H1 (cell line): ENCODE data around the gene CALML5. TPM values are rescaled to one million over a fixed set of nuclear protein-coding genes. Genes with fewer than 3 reads are reported as not detected.

Experiments
- CTCF ChIA-PET: fragments of 300-600 bp; sonication (Branson Sonifier 250); formaldehyde crosslinking; loops from one replicate; lab custom pipeline; 2021; ENCODE audit not compliant: partially characterized antibody; lab: Charles Lee
- POLR2A ChIA-PET: fragments of 300-600 bp; sonication (Branson Sonifier 250); formaldehyde crosslinking; loops from one replicate; lab custom pipeline; 2021; ENCODE audit warnings: inconsistent platforms; ENCODE audit not compliant: partially characterized antibody; lab: Charles Lee
- DNase-seq, 2 experiments: peaks; one replicate each; pipeline versions ENCODE4 v3.0.0 to v3.0.0-alpha.2; 2010 to 2022; ENCODE audit warnings: low spot score in 2 of 2, low read depth in 1 of 2, mixed read lengths in 1 of 2
- FAIRE-seq: peaks from 2 replicates; lab custom pipeline; 2011; peaks lifted over from hg19 to GRCh38; lab: Jason Lieb, UNC
- H2AFZ ChIP-seq: 2 replicates; pipeline ENCODE4 v1.8.1; 2012; ENCODE audit warnings: low read length, inconsistent platforms
- H2AK5ac ChIP-seq: 2 replicates; pipeline ENCODE4 v1.6.1; 2013; ENCODE audit warnings: low read depth, low read length
- H2BK120ac ChIP-seq: replicated peaks from 2 replicates; pipeline ENCODE3; 2013; ENCODE audit warnings: low read depth, low read length, inconsistent platforms
- H2BK12ac ChIP-seq: 2 replicates; pipeline ENCODE4 v1.6.1; 2013; ENCODE audit warnings: low read depth, low read length
- H2BK15ac ChIP-seq: 2 replicates; pipeline ENCODE4 v1.6.1; 2013; ENCODE audit warnings: low read length
- H2BK20ac ChIP-seq: 2 replicates; pipeline ENCODE4 v1.6.1; 2013; ENCODE audit warnings: low read length
- H2BK5ac ChIP-seq: 2 replicates; pipeline ENCODE4 v1.6.1; 2013; ENCODE audit warnings: low read depth, low read length
- H3K14ac ChIP-seq: 2 replicates; pipeline ENCODE4 v1.6.1; 2013; ENCODE audit warnings: inconsistent platforms; ENCODE audit not compliant: insufficient read length
- H3K18ac ChIP-seq: 2 replicates; pipeline ENCODE4 v1.6.1; 2013; ENCODE audit warnings: low read length; ENCODE audit errors: extremely low read depth
- H3K23ac ChIP-seq: 2 replicates; pipeline ENCODE4 v1.6.1; 2013; ENCODE audit warnings: inconsistent platforms; ENCODE audit not compliant: insufficient read length
- H3K23me2 ChIP-seq: 2 replicates; pipeline ENCODE4 v1.6.1; 2013; ENCODE audit warnings: low read depth, low read length
- H3K27ac ChIP-seq: 2 replicates; pipeline ENCODE4 v1.6.1; 2011; ENCODE audit warnings: low read depth, low read length, inconsistent platforms
- H3K27me3 ChIP-seq, 4 experiments: replicated peaks in 1 of 4; 1 replicate in 1 of 4; 2 replicates in 3 of 4; pipeline versions ENCODE4 v1.6.1 to v1.8.1; 2011 to 2013; ENCODE audit warnings: low read length in 3 of 4, mild to moderate bottlenecking in 3 of 4, inconsistent platforms in 2 of 4, mixed read lengths in 2 of 4, moderate library complexity in 1 of 4; ENCODE audit not compliant: control insufficient read depth in 3 of 4, insufficient read depth in 3 of 4; ENCODE audit errors: extremely low read depth in 1 of 4
- H3K36me3 ChIP-seq, 4 experiments: 2 replicates each; pipeline versions ENCODE4 v1.6.1 to v1.8.1; 2011 to 2013; ENCODE audit warnings: mild to moderate bottlenecking in 4 of 4, low read length in 3 of 4, moderate library complexity in 2 of 4, control low read depth in 1 of 4, inconsistent platforms in 1 of 4; ENCODE audit not compliant: insufficient read depth in 4 of 4, control insufficient read depth in 2 of 4
- H3K4ac ChIP-seq: replicated peaks from 2 replicates; pipeline ENCODE3; 2013; ENCODE audit warnings: low read length, low read depth, mixed read lengths, inconsistent platforms; ENCODE audit not compliant: insufficient read length
- H3K4me1 ChIP-seq, 4 experiments: replicated peaks in 1 of 4; 1 replicate in 1 of 4; 2 replicates in 3 of 4; pipeline versions ENCODE4 v1.6.1 to v1.8.1; 2011 to 2013; ENCODE audit warnings: low read length in 3 of 4, inconsistent platforms in 2 of 4, mixed read lengths in 1 of 4; ENCODE audit not compliant: insufficient read depth in 4 of 4, control insufficient read depth in 3 of 4
- H3K4me2 ChIP-seq, 2 experiments: 2 replicates each; pipeline versions ENCODE4 v1.6.1 to v1.8.1; 2011 to 2013; ENCODE audit warnings: low read depth in 2 of 2, low read length in 2 of 2, control low read depth in 1 of 2, inconsistent platforms in 1 of 2, mild to moderate bottlenecking in 1 of 2; ENCODE audit not compliant: insufficient read depth in 1 of 2
- H3K4me3 ChIP-seq, 4 experiments: fragments of 200-600, 300-600 bp in 1 of 4; sonication (generic), shearing (Covaris generic), sonication (Bioruptor Twin) in 1 of 4; 2 replicates each; pipeline versions ENCODE4 v1.5.1 to v1.8.1; 2011 to 2016; ENCODE audit warnings: low read length in 4 of 4, low read depth in 3 of 4, control low read depth in 2 of 4, inconsistent platforms in 2 of 4, mild to moderate bottlenecking in 2 of 4, mixed read lengths in 1 of 4, moderate library complexity in 1 of 4; ENCODE audit not compliant: insufficient read depth in 2 of 4; ENCODE audit errors: extremely low read depth in 1 of 4
- H3K56ac ChIP-seq: replicated peaks from 2 replicates; pipeline ENCODE3; 2013; ENCODE audit warnings: low read depth, mild to moderate bottlenecking, mixed read lengths, low read length, inconsistent platforms; ENCODE audit not compliant: insufficient read length
- H3K79me1 ChIP-seq: 2 replicates; pipeline ENCODE4 v1.6.1; 2013; ENCODE audit warnings: low read depth, low read length, control low read depth
- H3K79me2 ChIP-seq, 2 experiments: 2 replicates each; pipeline versions ENCODE4 v1.6.1 to v1.8.1; 2012 to 2013; ENCODE audit warnings: low read length in 2 of 2, mild to moderate bottlenecking in 2 of 2, inconsistent platforms in 1 of 2; ENCODE audit not compliant: insufficient read depth in 2 of 2, control insufficient read depth in 1 of 2
- H3K9ac ChIP-seq, 4 experiments: replicated peaks in 1 of 4; 1 replicate in 1 of 4; 2 replicates in 3 of 4; pipeline versions ENCODE4 v1.6.1 to v1.8.1; 2011 to 2013; ENCODE audit warnings: low read depth in 3 of 4, low read length in 3 of 4, control low read depth in 2 of 4, mild to moderate bottlenecking in 2 of 4, moderate library complexity in 2 of 4, inconsistent platforms in 1 of 4; ENCODE audit errors: extremely low read depth in 1 of 4
- H3K9me3 ChIP-seq, 2 experiments: 2 replicates each; pipeline versions ENCODE4 v1.6.1 to v1.8.1; 2012 to 2013; ENCODE audit warnings: mild to moderate bottlenecking in 2 of 2, moderate library complexity in 2 of 2, control low read depth in 1 of 2, inconsistent platforms in 1 of 2, low read depth in 1 of 2, low read length in 1 of 2, mixed read lengths in 1 of 2; ENCODE audit not compliant: insufficient read depth in 2 of 2
- H4K20me1 ChIP-seq, 2 experiments: replicated peaks in 1 of 2; 2 replicates each; pipeline versions ENCODE3 to v1.8.1; 2011 to 2013; ENCODE audit warnings: inconsistent platforms in 2 of 2, low read length in 2 of 2, mild to moderate bottlenecking in 1 of 2; ENCODE audit not compliant: insufficient read depth in 2 of 2, control insufficient read depth in 1 of 2
- H4K5ac ChIP-seq: 2 replicates; pipeline ENCODE4 v1.6.1; 2013; ENCODE audit warnings: low read length, low read depth, mixed read lengths, inconsistent platforms; ENCODE audit not compliant: insufficient read length
- H4K8ac ChIP-seq: 2 replicates; pipeline ENCODE4 v1.8.0; 2013; ENCODE audit warnings: mild to moderate bottlenecking, moderate library complexity, low read length, inconsistent platforms; ENCODE audit not compliant: insufficient read depth; ENCODE audit errors: extremely low read depth
- H4K91ac ChIP-seq: replicated peaks from 2 replicates; pipeline ENCODE3; 2013; ENCODE audit warnings: low read length, mixed read lengths, inconsistent platforms; ENCODE audit not compliant: insufficient read length
- ASH2L ChIP-seq: fragments of 200-600, 300-600 bp; sonication (generic); IDR thresholded peaks from one replicate; pipeline ENCODE4 v1.7.1; 2017; ENCODE audit warnings: low read length
- CTBP2 ChIP-seq: IDR thresholded peaks from 2 replicates; pipeline ENCODE4 v1.7.0; 2011; ENCODE audit warnings: borderline replicate concordance, mild to moderate bottlenecking, moderate library complexity, mixed read lengths, low read length; ENCODE audit not compliant: insufficient read depth, insufficient read length
- HDAC2 ChIP-seq, 2 experiments: fragments of 300-600 bp in 1 of 2; sonication (generic) in 1 of 2; IDR thresholded peaks; 2 replicates each; pipeline ENCODE4 v1.6.1; 2011 to 2012; ENCODE audit warnings: low read depth in 2 of 2, low read length in 2 of 2, mild to moderate bottlenecking in 2 of 2, moderate library complexity in 2 of 2, borderline replicate concordance in 1 of 2, inconsistent platforms in 1 of 2
- RNF2 ChIP-seq: fragments of 200-900, 300-1000 bp; sonication (generic); IDR thresholded peaks from 2 replicates; pipeline ENCODE4 v1.7.1; 2016; ENCODE audit warnings: borderline replicate concordance, low read depth, mild to moderate bottlenecking, antibody characterized with exemption, low read length; ENCODE audit not compliant: poor library complexity, severe bottlenecking; ENCODE audit errors: missing control alignments
- SIRT6 ChIP-seq: IDR thresholded peaks from one replicate; pipeline ENCODE4 v1.7.1; 2012; ENCODE audit warnings: low read length, inconsistent platforms
- SP2 ChIP-seq: IDR thresholded peaks from 2 replicates; pipeline ENCODE4 v1.6.1; 2012; ENCODE audit warnings: mild to moderate bottlenecking, low read length, inconsistent platforms
- WGBS, 2 experiments: shearing (Covaris generic) in 1 of 2; methylation state at CpG; one replicate each; pipeline versions ENCODE4 v1.1.6 to v1.1.7; 2013 to 2015; ENCODE audit warnings: low lambda C conversion rate in 2 of 2, mixed read lengths in 2 of 2, inconsistent platforms in 1 of 2, low coverage in 1 of 2, missing lambda C conversion rate in 1 of 2; ENCODE audit not compliant: insufficient replicate concordance in 2 of 2, insufficient coverage in 1 of 2, insufficient read length in 1 of 2; ENCODE audit errors: extremely low coverage in 1 of 2, missing lambda C conversion rate in 1 of 2; 5-methylcytosine and 5-hydroxymethylcytosine counted together
- polyA plus RNA-seq, 7 experiments: library from polyadenylated mRNA; depleted of rRNA in 3 of 7; stranded (reverse) in 5 of 7; unstranded in 2 of 7; fragments of >200 nt in 5 of 7; fragments of 200-250 nt in 2 of 7; gene quantifications; 1 replicate in 5 of 7; 2 replicates in 1 of 7; 4 replicates in 1 of 7; pipeline versions ENCODE4 v1.2.1 to v1.2.3, GENCODE V29; 2011 to 2013; ENCODE audit warnings: missing spikeins in 2 of 7, mixed read lengths in 2 of 7
- total RNA-seq: library from RNA; stranded (reverse); fragmentation: NEBNext Ultra II Directional; extraction: Animal tissue kit (Norgen Biotek cat#: 25700); gene quantifications from 2 replicates; pipeline ENCODE4 v1.2.1, GENCODE V29; 2021

CALML5 gene
- total and polyA plus RNA-seq, 2 of the 8 experiments (the other 6 are each of a cell fraction or from before 2014, with no cell fraction given), result not detected

DNA sequence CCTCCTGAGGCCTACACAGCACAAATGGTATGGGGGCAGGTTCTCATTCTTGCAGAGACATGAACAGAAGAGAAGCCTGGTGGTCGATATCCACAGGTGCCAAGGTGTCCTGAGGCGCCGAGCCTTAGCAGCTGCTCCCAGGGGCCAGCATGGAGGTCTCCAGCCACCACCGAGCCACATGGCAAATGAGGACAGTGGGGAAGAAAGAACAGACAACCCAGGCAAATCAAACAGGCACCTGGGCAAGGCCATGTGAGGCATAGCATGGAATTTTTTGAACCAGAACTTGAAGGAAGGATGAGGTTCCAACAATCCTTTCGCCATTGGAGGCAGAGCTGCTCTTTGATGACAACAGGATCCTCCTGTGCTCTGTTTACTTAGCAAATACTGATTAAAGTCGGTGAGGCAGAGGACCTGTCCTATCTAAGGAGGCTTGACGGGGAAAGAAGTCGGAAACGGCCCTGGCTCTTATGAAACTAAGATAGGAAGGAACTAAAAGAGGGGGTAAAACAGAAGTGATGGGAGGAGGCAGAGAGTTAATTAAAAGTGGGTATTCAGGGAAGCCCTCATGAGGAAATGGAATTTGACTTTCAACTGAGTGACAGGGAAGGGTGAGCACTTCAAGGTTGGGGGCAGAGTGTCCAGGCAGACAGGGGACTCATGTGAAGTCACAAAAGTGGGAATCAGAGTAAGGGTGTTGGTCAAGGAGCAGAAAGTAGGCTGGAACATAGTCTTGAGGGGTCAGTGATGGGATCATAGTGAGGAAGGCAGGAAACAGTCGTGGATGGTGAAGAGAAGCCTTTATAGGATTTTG lies 16.8 kb upstream of the CALML5 start:
- FAIRE-seq, result no peak
- Histone ChIP-seq H3K23ac (no peak overlapping the region), H3K4me1 (peaks cover 0 to 3% (median 0%) of the 10 kb centered on the region in 4 experiments; a peak in 1 of 7 replicates), H4K91ac (no peak overlapping the region), H3K56ac (no peak overlapping the region), H2BK15ac (no peak overlapping the region), H2BK120ac (no peak overlapping the region), H3K27me3 (no peaks in the 10 kb centered on the region), H3K79me2 (no peaks in the 10 kb centered on the region), H2BK20ac (no peak overlapping the region), H3K14ac (no peak overlapping the region), H4K8ac (no peak overlapping the region), H3K4me3 (no peak overlapping the region), H3K79me1 (no peaks in the 10 kb centered on the region), H2BK12ac (no peak overlapping the region), H4K20me1 (no peaks in the 10 kb centered on the region), H3K9me3 (no peaks in the 10 kb centered on the region), H3K9ac (no peak overlapping the region), H3K23me2 (no peaks in the 10 kb centered on the region), H3K18ac (no peak overlapping the region), H3K27ac (no peak overlapping the region), H2AK5ac (no peak overlapping the region), H3K36me3 (no peaks in the 10 kb centered on the region), H2AFZ (no peak overlapping the region), H3K4me2 (no peak overlapping the region), H2BK5ac (no peak overlapping the region), H4K5ac (no peak overlapping the region), H3K4ac (no peak overlapping the region)
- CTCF ChIA-PET, result interaction anchor here (1.0 to 2.3 kb wide), 2 partner anchors 21 to 106 kb away, joined by 4 to 8 read pairs; no protein-coding TSS in a partner anchor
- DNase-seq, result no peak
- POLR2A ChIA-PET, result interaction anchor here (0.7 kb wide), 1 partner anchor 16 kb away, joined by 3 read pairs; no protein-coding TSS in a partner anchor
- 87% methylated on average over 10 of the region's 10 CpGs; no CpG with 5 or more reads in 1 of the 2 experiments for WGBS, 2 experiments
- TF ChIP-seq ASH2L, result no peak
- TF ChIP-seq SP2, result no peak
- TF ChIP-seq HDAC2 (IDR thresholded peaks at IDR 0.05; ENCODE audit: borderline replicate concordance in 1 of 2, low read depth in 2 of 2, low read length in 2 of 2), result no peak
- TF ChIP-seq SIRT6, result no peak
- no peak for TF ChIP-seq RNF2
- no peak for TF ChIP-seq CTBP2
